GM12873 (cell line): Measurements from ENCODE around the gene MMP23B.
A peak's percentile ranks its signal among the peaks of the same experiment; 100 is the strongest.

ENCODE experiments used
- CTCF ChIP-seq: IDR thresholded peaks from 2 replicates; pipeline ENCODE4 v1.5.1; 2012; ENCODE audit warnings: low read depth, mild to moderate bottlenecking, moderate library complexity, low read length, control low read depth; ENCODE audit not compliant: insufficient read depth; ENCODE audit errors: missing control alignments

Gene MMP23B

GRCh38 chr1:1596493-1597274 lies 35.3 kb upstream of the MMP23B start:
- TF ChIP-seq CTCF, result no peak

DNA sequence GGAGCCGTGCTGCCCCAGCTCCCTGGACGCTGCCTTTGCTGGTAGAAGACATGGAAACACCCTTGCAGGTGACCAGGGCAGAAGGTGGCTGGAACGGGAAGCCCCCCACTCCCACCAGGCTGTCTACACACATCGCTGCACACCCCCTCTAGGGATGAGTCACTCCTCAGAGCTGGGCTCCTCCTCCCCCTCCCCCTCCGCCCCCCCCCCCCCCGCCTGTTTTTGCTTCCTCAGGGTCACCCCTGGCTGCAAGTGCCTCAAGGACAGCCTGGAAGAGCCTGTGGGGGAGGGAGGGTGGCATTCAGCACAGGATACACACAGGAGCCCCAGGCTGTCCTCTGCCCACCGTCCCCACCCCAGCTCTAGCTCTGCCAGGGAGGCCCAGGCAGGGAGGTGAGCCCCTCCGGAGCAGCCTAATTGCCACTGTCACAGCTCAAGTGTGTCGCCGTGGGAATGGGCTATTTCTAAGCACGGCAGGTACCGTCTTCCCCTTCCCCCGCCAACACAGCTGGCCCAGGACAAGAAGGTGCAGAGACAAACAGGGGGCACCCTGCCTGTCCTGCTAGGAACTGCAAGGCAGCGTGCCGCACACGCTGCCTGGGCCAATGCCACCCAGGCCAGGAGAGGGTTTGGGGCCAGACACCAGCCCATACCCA lies 34.6 kb upstream of the MMP23B start:
- peak; percentile 51 for TF ChIP-seq CTCF

GRCh38 chr1:1598051-1598719 lies 33.8 kb upstream of the MMP23B start:
- TF ChIP-seq CTCF, result no peak

DNA sequence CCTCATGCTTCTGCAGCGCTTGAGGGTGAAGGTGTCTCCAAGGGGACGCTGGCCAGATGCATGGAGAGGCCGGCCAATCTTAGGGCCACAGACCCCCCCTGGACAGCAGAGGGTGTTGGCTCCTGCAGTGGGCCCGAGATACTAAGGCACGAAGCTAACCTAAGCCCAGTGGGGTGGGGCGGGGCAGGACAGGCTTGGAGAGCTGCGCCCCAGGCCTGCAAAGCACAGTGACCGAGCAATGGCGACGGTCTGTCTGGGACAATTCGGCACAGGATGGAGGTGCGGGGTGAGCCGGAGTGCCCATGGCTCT lies 33.3 kb upstream of the MMP23B start:
- no peak for TF ChIP-seq CTCF

- TF ChIP-seq CTCF, result peak; percentile 24
Observed at GRCh38 chr1:1599030-1599934, 32.7 kb upstream of the MMP23B start.

DNA sequence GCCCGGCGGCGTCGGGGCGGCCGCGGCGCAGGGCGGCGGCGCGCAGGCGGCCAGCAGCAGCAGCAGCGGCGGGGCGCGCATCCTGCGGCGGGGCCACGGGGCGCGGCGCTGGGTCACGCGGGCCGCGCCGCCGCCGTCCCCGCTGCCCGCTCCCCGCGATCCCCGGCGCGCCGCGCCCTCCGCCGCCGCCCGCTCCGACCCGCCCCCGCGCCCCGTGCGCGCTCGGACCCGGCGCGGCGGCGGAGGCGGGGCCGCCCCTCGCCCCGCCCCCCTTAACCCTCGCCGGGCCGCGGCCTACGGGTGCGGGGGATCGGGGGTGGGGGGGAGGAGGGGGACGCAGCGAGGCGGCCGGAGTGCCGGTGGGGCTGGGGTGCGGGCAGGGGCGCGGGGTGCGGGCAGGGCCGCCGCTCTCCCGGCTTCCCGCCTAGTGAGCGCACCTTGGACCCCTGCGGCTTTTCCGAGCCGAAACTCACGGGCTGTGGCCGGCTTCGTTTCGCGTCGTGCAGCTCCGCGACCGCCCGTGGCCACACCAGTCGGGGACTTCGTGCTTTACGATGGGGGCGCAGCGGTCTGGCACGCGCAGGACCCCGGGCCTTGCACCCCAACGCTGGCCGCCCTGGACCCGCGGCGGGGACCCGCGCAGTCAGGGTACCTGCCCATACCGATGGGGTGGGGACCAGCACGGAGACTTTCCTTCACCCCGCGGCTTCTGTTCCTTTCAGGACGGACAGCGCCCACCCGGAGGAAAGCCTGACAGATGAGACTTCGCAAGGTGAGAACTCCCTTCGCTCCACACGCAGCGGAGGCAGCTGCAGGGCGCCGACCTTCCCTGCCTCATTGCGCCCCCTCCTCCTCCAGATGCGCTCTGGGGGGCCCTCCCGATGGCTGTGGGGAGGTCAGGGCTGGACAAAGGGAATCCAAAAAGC lies 31.8 kb upstream of the MMP23B start, which contains the start of gene FNDC10:
Gene FNDC10, minus strand, starts transcription at position 201 of the 926 bp plus-strand sequence. Its CDS starts 120 bp downstream, at position 81.
- no peak for TF ChIP-seq CTCF
